HG02943 (cell line): ENCODE results near the gene ADRM1.

Experiments used
- ATAC-seq: cut with Tn5 transposase; IDR thresholded peaks from one replicate; pipeline ENCODE4 v1.9.1; 2021; ENCODE audit warnings: mild to moderate bottlenecking, low read depth, moderate library complexity; ENCODE audit not compliant: unreplicated experiment

The ADRM1 gene

DNA sequence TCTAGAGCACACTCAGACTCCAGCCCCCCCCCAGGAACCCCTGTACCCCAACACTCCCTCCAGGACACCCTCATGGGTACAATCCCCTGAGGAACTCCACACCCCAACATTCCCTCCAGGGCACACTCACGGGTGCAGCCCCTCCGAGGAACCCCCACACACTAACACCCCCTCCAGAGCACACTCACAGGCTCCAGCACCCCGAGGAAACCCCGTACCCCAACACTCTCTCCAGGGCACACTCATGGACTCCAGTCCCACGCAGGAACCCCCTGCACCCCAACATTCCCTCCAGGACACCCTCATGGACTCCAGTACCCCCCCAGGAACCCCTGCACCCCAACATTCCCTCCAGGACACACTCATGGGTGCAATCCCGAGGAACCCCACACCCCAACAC lies 32.7 kb downstream of the ADRM1 start:
- no peak for ATAC-seq

DNA sequence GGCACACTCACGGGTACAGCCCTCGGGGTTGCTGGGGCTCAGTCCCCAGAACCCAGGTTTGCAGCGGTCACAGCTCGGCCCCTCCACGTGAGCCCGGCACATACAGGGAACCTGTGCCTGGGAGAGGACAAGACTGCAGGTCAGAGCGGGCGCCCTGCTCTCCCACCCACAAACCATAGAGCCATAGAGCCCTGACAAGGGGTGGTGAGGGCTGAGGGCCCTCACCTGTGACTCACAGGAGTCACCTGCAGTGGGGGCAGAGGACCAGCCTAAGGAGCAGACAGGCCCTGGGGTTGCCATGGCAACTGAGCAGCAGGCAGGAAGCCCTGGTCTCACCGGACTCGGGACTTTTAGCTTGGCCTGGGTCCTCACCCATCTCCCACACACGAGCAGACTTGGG lies 33.5 kb downstream of the ADRM1 start:
- no peak for ATAC-seq

- ATAC-seq, result no peak
Observed at GRCh38 chr20:62336775-62337557, 34.2 kb downstream of the ADRM1 start.

- no peak for ATAC-seq
Observed at GRCh38 chr20:62337558-62338293, 34.9 kb downstream of the ADRM1 start.

- no peak for ATAC-seq
Observed at GRCh38 chr20:62338294-62338620, 35.5 kb downstream of the ADRM1 start.

GRCh38 chr20:62339647-62340062 lies 36.9 kb downstream of the ADRM1 start:
- ATAC-seq, result no peak

GRCh38 chr20:62342910-62343309 lies 40.1 kb downstream of the ADRM1 start:
- ATAC-seq, result no peak

GRCh38 chr20:62344092-62344491 lies 41.3 kb downstream of the ADRM1 start:
- no peak for ATAC-seq

- no peak for ATAC-seq
Observed at GRCh38 chr20:62344782-62345181, 42.0 kb downstream of the ADRM1 start.

DNA sequence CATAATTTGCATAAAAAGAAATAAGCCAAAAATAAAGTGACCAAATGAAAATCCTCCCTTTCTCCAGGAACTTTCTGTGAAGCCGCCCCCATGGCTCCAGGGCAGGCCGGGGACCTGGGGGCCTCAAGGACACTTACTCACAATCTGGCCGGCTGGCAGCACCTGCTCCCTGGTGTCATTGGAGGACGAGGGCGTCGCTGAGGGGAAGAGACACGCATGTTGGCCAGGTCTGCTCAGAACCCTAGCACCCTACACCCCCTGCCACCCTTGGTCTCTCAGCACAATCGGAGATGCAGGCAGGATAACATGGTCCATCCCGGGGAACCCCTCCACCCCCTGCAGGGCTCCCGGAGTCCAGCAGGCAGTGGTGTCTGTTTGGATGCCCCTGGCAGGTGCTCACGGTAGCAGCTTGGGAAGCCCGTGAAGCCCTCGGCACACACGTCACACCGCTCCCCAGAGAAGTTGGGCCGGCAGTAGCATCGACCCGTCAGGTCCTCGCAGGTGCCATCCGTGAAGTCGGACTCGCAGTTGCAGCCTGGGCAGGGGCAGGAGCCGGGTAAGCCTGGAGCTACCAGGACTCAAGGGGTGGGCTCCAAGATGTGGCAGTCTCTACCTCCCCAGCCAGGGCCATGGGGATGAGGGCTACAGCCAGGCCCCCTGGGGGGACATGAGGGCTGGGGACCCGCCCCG lies 43.0 kb downstream of the ADRM1 start:
- no peak for ATAC-seq

DNA sequence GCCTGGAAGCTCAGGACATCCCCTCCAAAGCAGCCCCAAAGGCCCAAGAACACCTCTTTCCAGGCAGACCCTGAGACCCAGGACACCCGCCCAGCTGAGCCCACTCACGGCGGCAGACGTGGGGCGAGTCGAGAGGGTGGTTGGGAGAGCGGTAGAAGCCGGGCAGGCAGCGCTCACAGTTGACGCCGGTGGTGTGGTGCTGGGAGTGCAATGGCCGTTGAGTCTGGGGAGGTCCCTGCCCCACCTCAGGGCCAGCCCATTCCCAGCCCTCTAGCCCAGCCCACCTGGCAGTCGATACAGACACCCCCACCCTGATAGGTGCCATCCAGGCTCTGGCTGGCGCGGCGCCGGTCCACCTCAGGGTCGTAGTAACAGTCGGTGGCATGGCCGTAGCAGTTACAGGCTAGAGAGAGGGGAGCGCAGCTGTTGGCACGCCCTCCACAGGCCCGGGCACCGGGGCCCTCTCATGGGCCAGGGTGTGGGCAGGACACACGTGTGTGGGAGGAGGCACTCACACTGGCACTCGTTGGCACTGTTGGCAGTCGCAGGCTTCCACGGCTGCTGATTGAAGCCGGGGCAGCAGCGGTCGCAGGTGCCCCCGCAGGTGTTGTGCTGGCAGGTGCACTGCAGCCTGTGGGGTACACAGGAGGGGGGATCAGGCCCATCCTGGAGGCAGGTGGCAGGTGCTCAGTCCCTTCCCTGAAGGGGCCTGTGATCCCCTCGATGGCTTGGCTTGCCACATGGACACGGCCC lies 43.8 kb downstream of the ADRM1 start:
- no peak for ATAC-seq

DNA sequence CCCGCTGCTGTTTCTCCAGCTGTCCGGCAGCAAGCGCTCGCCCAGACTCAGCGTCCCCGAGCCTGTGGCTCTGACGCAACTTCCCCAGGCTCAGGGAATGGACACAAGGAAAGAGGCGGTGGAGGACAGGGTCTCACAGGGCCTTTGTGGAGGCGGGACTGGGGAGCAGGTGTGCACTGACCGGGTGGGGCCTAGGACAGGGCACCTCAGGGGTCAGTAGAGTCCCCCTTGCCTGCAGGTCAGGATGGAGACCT lies 44.3 kb downstream of the ADRM1 start:
- no peak for ATAC-seq

DNA sequence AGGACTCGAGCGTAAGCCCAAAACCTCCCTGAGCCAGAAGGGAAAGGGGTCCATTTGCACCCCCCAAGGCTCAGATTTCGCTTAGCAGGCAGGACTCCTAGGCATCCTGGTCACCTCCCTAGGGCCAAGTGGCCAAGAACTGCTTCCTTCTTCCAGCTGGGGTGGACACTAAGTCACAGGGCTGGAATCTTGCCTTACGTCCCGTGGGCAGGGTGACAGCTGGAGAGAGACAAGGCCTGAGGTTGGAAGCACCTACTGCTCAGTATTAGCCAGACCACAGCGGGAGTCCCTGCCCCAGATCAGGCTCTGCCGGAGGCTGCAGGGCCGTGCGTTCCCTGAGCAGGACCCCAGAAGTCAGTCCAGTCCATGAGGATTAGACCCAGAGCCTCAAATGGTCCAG lies 44.6 kb downstream of the ADRM1 start:
- no peak for ATAC-seq

GRCh38 chr20:62348604-62349003 lies 45.8 kb downstream of the ADRM1 start:
- no peak for ATAC-seq

GRCh38 chr20:62349556-62350097 lies 46.8 kb downstream of the ADRM1 start:
- ATAC-seq, result no peak

DNA sequence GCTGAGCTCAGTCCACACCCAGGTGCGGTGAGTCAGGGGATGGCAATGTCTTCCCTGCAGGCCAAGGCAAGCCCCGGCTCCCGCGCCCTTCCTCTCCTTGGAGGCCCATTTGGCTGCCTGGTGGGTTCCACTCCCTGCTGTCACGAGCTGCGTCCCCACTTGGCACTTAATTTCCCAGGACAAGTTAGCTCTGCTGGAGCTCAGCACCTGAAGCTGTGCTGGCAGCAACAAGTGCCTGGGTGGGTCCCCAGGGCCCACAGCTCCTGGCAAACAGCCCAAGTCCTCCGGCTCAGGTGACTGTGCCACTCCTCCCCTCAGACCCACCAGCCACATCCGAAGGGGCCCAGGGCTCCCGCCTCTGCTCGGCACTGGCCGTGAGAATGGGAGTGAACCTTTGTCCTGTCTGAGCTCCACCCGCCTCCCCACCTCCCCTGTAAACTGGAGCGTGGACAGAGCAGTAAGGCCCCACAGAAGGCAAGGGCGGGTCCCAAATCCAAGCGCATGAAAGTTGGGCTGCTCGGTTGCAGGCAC lies 47.4 kb downstream of the ADRM1 start:
- no peak for ATAC-seq

GRCh38 chr20:62350629-62351422 lies 48.0 kb downstream of the ADRM1 start:
- no peak for ATAC-seq

DNA sequence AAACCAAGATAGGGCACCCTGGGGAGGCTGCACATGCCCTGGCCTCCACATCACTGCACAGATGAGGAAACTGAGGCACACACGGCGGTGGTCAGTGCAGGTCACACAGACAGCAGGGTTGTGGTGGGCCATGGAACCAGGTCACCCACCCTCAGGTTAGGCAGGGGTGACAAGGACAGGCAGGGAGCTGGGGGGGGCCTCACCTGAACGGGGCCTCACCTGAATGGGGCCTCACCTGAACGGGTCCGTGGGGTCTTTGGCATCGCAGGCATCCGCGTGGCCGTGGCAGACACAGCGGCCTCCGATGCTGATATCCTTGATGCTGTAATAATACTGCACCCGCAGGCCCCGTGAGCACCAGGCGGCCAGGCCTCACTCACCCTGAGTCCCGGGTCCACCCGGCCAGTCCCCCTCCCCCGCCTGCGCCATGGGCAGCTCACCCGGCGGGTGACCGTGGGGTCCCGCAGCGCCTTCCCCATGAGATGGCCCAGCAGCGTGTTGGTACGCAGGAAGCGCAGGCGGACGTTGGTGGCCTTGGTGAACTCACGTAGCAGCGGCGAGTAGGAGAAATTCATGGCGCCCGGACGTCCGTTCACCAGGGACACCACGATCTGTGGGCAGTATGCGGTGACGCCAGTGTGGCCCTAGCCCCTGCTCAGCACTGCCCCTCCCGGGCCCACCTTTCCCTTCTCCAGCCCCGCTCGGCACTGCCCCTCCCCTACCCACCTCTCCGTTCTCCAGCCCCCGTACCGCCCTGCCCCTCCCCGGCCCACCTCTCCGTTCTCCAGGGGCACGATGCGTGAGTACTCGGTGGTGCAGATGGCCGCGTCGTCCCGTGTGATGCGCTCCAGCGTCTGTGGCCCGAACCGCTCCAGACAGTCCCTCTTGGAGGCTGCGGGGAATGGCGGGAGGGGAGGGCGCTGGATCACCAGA lies 48.9 kb downstream of the ADRM1 start:
- no peak for ATAC-seq
